Measurements from ENCODE around the gene RCBTB2.

RCBTB2 gene

GRCh38 chr13:48570216-48570828, 37.4 kb upstream of the RCBTB2 start:
- Histone ChIP-seq H3K27me3 (ENCODE audit: insufficient read depth, insufficient read length) (no peaks in the 10 kb centered on the region), H3K4me3 (ENCODE audit: insufficient read length, low read depth) (no peak overlapping the region), H3K36me3 (ENCODE audit: insufficient read depth, insufficient read length, low read length) (no peaks in the 10 kb centered on the region), H3K9ac (ENCODE audit: insufficient read length, low read depth) (no peak overlapping the region), H3K4me1 (ENCODE audit: insufficient read depth, insufficient read length) (no peaks in the 10 kb centered on the region), H3K9me3 (ENCODE audit: insufficient read depth, low read length) (no peaks in the 10 kb centered on the region)
- no peak for DNase-seq (ENCODE audit: low read depth, low spot score)
- TF ChIP-seq SUZ12 (IDR thresholded peaks at IDR 0.05; ENCODE audit: extremely low read depth, insufficient read depth, insufficient read length) (no peak), ZNF274 (IDR thresholded peaks at IDR 0.05; ENCODE audit: low read depth, low read length) (no peak), YY1 (IDR thresholded peaks at IDR 0.05; ENCODE audit: insufficient read depth, insufficient read length) (no peak)

GRCh38 chr13:48569104-48569666, 36.3 kb upstream of the RCBTB2 start:
- Histone ChIP-seq H3K9ac (ENCODE audit: insufficient read length, low read depth) (no peak overlapping the region), H3K9me3 (ENCODE audit: insufficient read depth, low read length) (no peaks in the 10 kb centered on the region), H3K4me1 (ENCODE audit: insufficient read depth, insufficient read length) (no peaks in the 10 kb centered on the region), H3K36me3 (ENCODE audit: insufficient read depth, insufficient read length, low read length) (no peaks in the 10 kb centered on the region), H3K4me3 (ENCODE audit: insufficient read length, low read depth) (no peak overlapping the region), H3K27me3 (ENCODE audit: insufficient read depth, insufficient read length) (no peaks in the 10 kb centered on the region)
- no peak for DNase-seq (ENCODE audit: low read depth, low spot score)
- TF ChIP-seq YY1 (IDR thresholded peaks at IDR 0.05; ENCODE audit: insufficient read depth, insufficient read length) (no peak), ZNF274 (IDR thresholded peaks at IDR 0.05; ENCODE audit: low read depth, low read length) (no peak), SUZ12 (IDR thresholded peaks at IDR 0.05; ENCODE audit: extremely low read depth, insufficient read depth, insufficient read length) (no peak)

- H3K4me1 ChIP-seq (ENCODE audit: insufficient read depth, insufficient read length) = no peaks in the 10 kb centered on the region
- no peaks in the 10 kb centered on the region for H3K9me3 ChIP-seq (ENCODE audit: insufficient read depth, low read length)
- H3K4me3 ChIP-seq (ENCODE audit: insufficient read length, low read depth) = no peak overlapping the region
- DNase-seq (ENCODE audit: low read depth, low spot score) = no peak
- no peaks in the 10 kb centered on the region for H3K36me3 ChIP-seq (ENCODE audit: insufficient read depth, insufficient read length, low read length)
- H3K27me3 ChIP-seq (ENCODE audit: insufficient read depth, insufficient read length) = no peaks in the 10 kb centered on the region
- H3K9ac ChIP-seq (ENCODE audit: insufficient read length, low read depth) = no peak overlapping the region
- no peak for TF ChIP-seq YY1 (IDR thresholded peaks at IDR 0.05; ENCODE audit: insufficient read depth, insufficient read length)
- no peak for TF ChIP-seq ZNF274 (IDR thresholded peaks at IDR 0.05; ENCODE audit: low read depth, low read length)
- TF ChIP-seq SUZ12 (IDR thresholded peaks at IDR 0.05; ENCODE audit: extremely low read depth, insufficient read depth, insufficient read length) = no peak
These were observed 35.7 kb upstream of the RCBTB2 start for GRCh38 chr13:48568370-48569103.

GRCh38 chr13:48567515-48568369, 34.9 kb upstream of the RCBTB2 start:
- Histone ChIP-seq H3K27me3 (ENCODE audit: insufficient read depth, insufficient read length) (no peaks in the 10 kb centered on the region), H3K9me3 (ENCODE audit: insufficient read depth, low read length) (no peaks in the 10 kb centered on the region)
- no peak for DNase-seq (ENCODE audit: low read depth, low spot score)

GRCh38 chr13:48564056-48564455, 31.2 kb upstream of the RCBTB2 start:
- Histone ChIP-seq H3K9me3 (ENCODE audit: insufficient read depth, low read length) (no peaks in the 10 kb centered on the region), H3K4me3 (ENCODE audit: insufficient read length, low read depth) (no peak overlapping the region), H3K27me3 (ENCODE audit: insufficient read depth, insufficient read length) (no peaks in the 10 kb centered on the region), H3K4me1 (ENCODE audit: insufficient read depth, insufficient read length) (no peaks in the 10 kb centered on the region), H3K36me3 (ENCODE audit: insufficient read depth, insufficient read length, low read length) (no peaks in the 10 kb centered on the region), H3K9ac (ENCODE audit: insufficient read length, low read depth) (no peak overlapping the region)
- DNase-seq (ENCODE audit: low read depth, low spot score) = no peak
- TF ChIP-seq SUZ12 (IDR thresholded peaks at IDR 0.05; ENCODE audit: extremely low read depth, insufficient read depth, insufficient read length) (no peak), ZNF274 (IDR thresholded peaks at IDR 0.05; ENCODE audit: low read depth, low read length) (no peak), YY1 (IDR thresholded peaks at IDR 0.05; ENCODE audit: insufficient read depth, insufficient read length) (no peak)

More at GRCh38 chr13:48567515-48568369, 34.9 kb upstream of the RCBTB2 start:
- TF ChIP-seq SUZ12 (IDR thresholded peaks at IDR 0.05; ENCODE audit: extremely low read depth, insufficient read depth, insufficient read length) (no peak), YY1 (IDR thresholded peaks at IDR 0.05; ENCODE audit: insufficient read depth, insufficient read length) (no peak), ZNF274 (IDR thresholded peaks at IDR 0.05; ENCODE audit: low read depth, low read length) (no peak)
- Histone ChIP-seq H3K4me3 (ENCODE audit: insufficient read length, low read depth) (no peak overlapping the region), H3K4me1 (ENCODE audit: insufficient read depth, insufficient read length) (no peaks in the 10 kb centered on the region), H3K9ac (ENCODE audit: insufficient read length, low read depth) (no peak overlapping the region), H3K36me3 (ENCODE audit: insufficient read depth, insufficient read length, low read length) (no peaks in the 10 kb centered on the region)

- Histone ChIP-seq H3K27me3 (ENCODE audit: insufficient read depth, insufficient read length) (no peaks in the 10 kb centered on the region), H3K4me1 (ENCODE audit: insufficient read depth, insufficient read length) (no peaks in the 10 kb centered on the region), H3K9ac (ENCODE audit: insufficient read length, low read depth) (no peak overlapping the region), H3K9me3 (ENCODE audit: insufficient read depth, low read length) (no peaks in the 10 kb centered on the region), H3K36me3 (ENCODE audit: insufficient read depth, insufficient read length, low read length) (no peaks in the 10 kb centered on the region), H3K4me3 (ENCODE audit: insufficient read length, low read depth) (no peak overlapping the region)
- TF ChIP-seq YY1 (IDR thresholded peaks at IDR 0.05; ENCODE audit: insufficient read depth, insufficient read length) = no peak
- no peak for DNase-seq (ENCODE audit: low read depth, low spot score)
These were observed 30.7 kb upstream of the RCBTB2 start for GRCh38 chr13:48563626-48564025.
